Measurements from ENCODE around the gene NFIL3. TPM values are rescaled to one million over a fixed set of nuclear protein-coding genes. Genes with fewer than 3 reads are reported as not detected.
"Not testable (repeated sequence)": the region's sequence is repeated elsewhere in the genome, so short reads cannot be mapped to it uniquely, and the experiment has no call there.

Gene NFIL3
- total RNA-seq, 1 experiment from 2014 or later: 9.3 TPM

- H2AFZ ChIP-seq: no peak overlapping the region
- no peak overlapping the region for H3K4me3 ChIP-seq
- no peaks in the 10 kb centered on the region for H3K27me3 ChIP-seq (ENCODE audit: insufficient read depth, low read depth)
- H3K4me1 ChIP-seq (replicated peaks; ENCODE audit: insufficient read depth): peaks cover 19% of the 10 kb centered on the region
- no peaks in the 10 kb centered on the region for H3K36me3 ChIP-seq (ENCODE audit: low read depth)
- H3K4me2 ChIP-seq: no peak overlapping the region
- H3K9me2 ChIP-seq (ENCODE audit: insufficient read depth): no peaks in the 10 kb centered on the region
- DNase-seq: no peak
- peaks cover 20% of the 10 kb centered on the region for H3F3A ChIP-seq (ENCODE audit: insufficient read depth, low read depth)
- TF ChIP-seq EZH2 (IDR thresholded peaks at IDR 0.05; ENCODE audit: low read depth) (no peak), CTCF (conservative IDR thresholded peaks at IDR 0.05) (no peak)
- no peak overlapping the region for H3K27ac ChIP-seq
- intact Hi-C loops (cut with micrococcal nuclease; ENCODE audit: unreplicated experiment): no loop called here
- no peaks in the 10 kb centered on the region for H4K20me1 ChIP-seq (ENCODE audit: insufficient read depth)
- H3K9me3 ChIP-seq (ENCODE audit: insufficient read depth, low read depth): no peaks in the 10 kb centered on the region
- POLR2A ChIA-PET (ENCODE audit: unreplicated experiment): no interaction called here
- BruUV-seq (replicated peaks): no TSS peak
- H3K79me2 ChIP-seq (ENCODE audit: low read depth): no peaks in the 10 kb centered on the region
- CTCF ChIA-PET: no interaction called here
These were observed 31.2 kb downstream of the NFIL3 start for GRCh38 chr9:91392435-91392834.

- Histone ChIP-seq H3K27me3 (ENCODE audit: insufficient read depth, low read depth) (no peaks in the 10 kb centered on the region), H2AFZ (no peak overlapping the region), H3K4me2 (no peak overlapping the region), H3K27ac (no peak overlapping the region), H3K9me2 (ENCODE audit: insufficient read depth) (no peaks in the 10 kb centered on the region), H4K20me1 (ENCODE audit: insufficient read depth) (no peaks in the 10 kb centered on the region), H3K79me2 (ENCODE audit: low read depth) (no peaks in the 10 kb centered on the region), H3F3A (ENCODE audit: insufficient read depth, low read depth) (peaks cover 20% of the 10 kb centered on the region), H3K4me3 (no peak overlapping the region), H3K9me3 (ENCODE audit: insufficient read depth, low read depth) (no peaks in the 10 kb centered on the region), H3K36me3 (ENCODE audit: low read depth) (no peaks in the 10 kb centered on the region), H3K4me1 (replicated peaks; ENCODE audit: insufficient read depth) (peaks cover 19% of the 10 kb centered on the region)
- ChIA-PET POLR2A (ENCODE audit: unreplicated experiment) (no interaction called here), CTCF (no interaction called here)
- DNase-seq: no peak
- intact Hi-C loops (cut with micrococcal nuclease; ENCODE audit: unreplicated experiment): no loop called here
- TF ChIP-seq CTCF (conservative IDR thresholded peaks at IDR 0.05): no peak
- TF ChIP-seq EZH2 (IDR thresholded peaks at IDR 0.05; ENCODE audit: low read depth): no peak
- no TSS peak for BruUV-seq (replicated peaks)
These were observed 31.8 kb downstream of the NFIL3 start for GRCh38 chr9:91391818-91392217.

- no peaks in the 10 kb centered on the region for H4K20me1 ChIP-seq (ENCODE audit: insufficient read depth)
- H2AFZ ChIP-seq: no peak overlapping the region
- ChIA-PET POLR2A (ENCODE audit: unreplicated experiment) (no interaction called here), CTCF (no interaction called here)
- no peak for DNase-seq
- no peaks in the 10 kb centered on the region for H3K27me3 ChIP-seq (ENCODE audit: insufficient read depth, low read depth)
- no peak overlapping the region for H3K4me3 ChIP-seq
- peaks cover 19% of the 10 kb centered on the region for H3F3A ChIP-seq (ENCODE audit: insufficient read depth, low read depth)
- BruUV-seq (replicated peaks): no TSS peak
- no peaks in the 10 kb centered on the region for H3K36me3 ChIP-seq (ENCODE audit: low read depth)
- H3K27ac ChIP-seq: no peak overlapping the region
- TF ChIP-seq CTCF (conservative IDR thresholded peaks at IDR 0.05) (no peak), EZH2 (IDR thresholded peaks at IDR 0.05; ENCODE audit: low read depth) (no peak)
- H3K9me3 ChIP-seq (ENCODE audit: insufficient read depth, low read depth): no peaks in the 10 kb centered on the region
- H3K4me2 ChIP-seq: no peak overlapping the region
- H3K4me1 ChIP-seq (replicated peaks; ENCODE audit: insufficient read depth): peaks cover 19% of the 10 kb centered on the region
- no peaks in the 10 kb centered on the region for H3K9me2 ChIP-seq (ENCODE audit: insufficient read depth)
- intact Hi-C loops (cut with micrococcal nuclease; ENCODE audit: unreplicated experiment): no loop called here
- no peaks in the 10 kb centered on the region for H3K79me2 ChIP-seq (ENCODE audit: low read depth)
These were observed 32.2 kb downstream of the NFIL3 start for GRCh38 chr9:91391412-91391811.

- DNase-seq; H3K9me2 ChIP-seq (ENCODE audit: insufficient read depth); H3K27ac ChIP-seq; H3K4me2 ChIP-seq; H3K4me3 ChIP-seq; intact Hi-C loops (cut with micrococcal nuclease; ENCODE audit: unreplicated experiment); H3K4me1 ChIP-seq (replicated peaks; ENCODE audit: insufficient read depth); H3K27me3 ChIP-seq (ENCODE audit: insufficient read depth, low read depth); H2AFZ ChIP-seq; H3F3A ChIP-seq (ENCODE audit: insufficient read depth, low read depth); H3K9me3 ChIP-seq (ENCODE audit: insufficient read depth, low read depth); H3K79me2 ChIP-seq (ENCODE audit: low read depth); H4K20me1 ChIP-seq (ENCODE audit: insufficient read depth); BruUV-seq (replicated peaks); H3K36me3 ChIP-seq (ENCODE audit: low read depth); POLR2A ChIA-PET (ENCODE audit: unreplicated experiment); CTCF ChIA-PET: not testable (repeated sequence)
These were observed 33.9 kb downstream of the NFIL3 start for GRCh38 chr9:91389686-91390085.

Data from PC-9 (cell line).